ENCODE data around the gene HDAC7. TPM values are rescaled to one million over a fixed set of nuclear protein-coding genes. Genes with fewer than 3 reads are reported as not detected.
A peak's percentile ranks its signal among the peaks of the same experiment; 100 is the strongest.

HDAC7 gene
- total and polyA plus RNA-seq, 2 of the 13 experiments (the other 11 are each of a cell fraction or from before 2014, with no cell fraction given): 4.6 to 10.8 TPM

DNA sequence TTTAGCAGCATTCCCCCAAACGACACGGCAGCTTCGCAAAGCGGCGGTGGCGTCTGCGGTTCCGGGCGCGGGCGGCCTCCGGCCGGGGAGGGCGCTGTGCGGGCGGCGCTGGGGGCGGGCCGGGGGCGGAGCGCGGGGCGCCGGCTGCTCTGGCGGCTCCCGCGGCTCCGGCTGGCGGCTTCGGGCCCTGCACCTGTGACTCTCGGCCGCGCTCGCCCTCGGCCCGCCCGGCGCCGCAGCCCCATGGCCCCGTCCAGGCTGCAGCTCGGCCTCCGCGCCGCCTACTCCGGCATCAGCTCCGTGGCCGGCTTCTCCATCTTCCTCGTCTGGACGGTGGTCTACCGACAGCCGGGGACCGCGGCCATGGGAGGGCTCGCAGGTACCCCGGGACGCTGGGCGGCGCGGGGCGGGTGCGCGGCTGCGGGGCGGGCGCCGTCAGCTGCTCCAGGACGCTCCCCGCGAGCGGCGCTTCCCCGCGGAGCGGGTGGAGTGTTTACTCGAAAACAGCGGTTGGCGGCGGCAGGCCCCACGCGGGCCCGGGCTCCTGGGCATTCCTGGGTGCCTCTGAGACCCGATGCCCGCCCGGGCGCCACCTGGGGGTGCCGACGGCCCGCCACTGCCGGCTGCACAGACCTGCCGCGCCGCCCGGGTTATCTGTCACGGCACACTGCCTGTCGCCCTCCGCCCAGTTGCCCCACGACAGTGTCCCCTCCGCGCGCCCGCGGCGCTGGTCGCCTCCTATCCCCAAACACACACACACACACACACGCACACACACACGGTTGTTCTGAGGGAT, 46.4 kb downstream of the HDAC7 start, which contains the start of gene SLC48A1:
Gene SLC48A1, plus strand, starts transcription at position 177 of the 796 bp plus-strand sequence. Its CDS starts 67 bp downstream, at position 244.
- 0% methylated on average over 12 of the region's 106 CpGs for WGBS (ENCODE audit: low lambda C conversion rate)
- ChIA-PET CTCF (ENCODE audit: low intra/inter-chr PET ratio, low total read pairs) (interaction anchor here (1.1 kb wide), 1 partner anchor 56 kb away, joined by 4 read pairs; no protein-coding TSS in a partner anchor), POLR2A (interaction anchor here (1.0 to 1.6 kb wide), 2 partner anchors 15 to 48 kb away, joined by 3 to 6 read pairs; partner anchors contain the start of gene RAPGEF3)
- Histone ChIP-seq H2AFZ (ENCODE audit: low read length) (no peak within 1 kb of the TSS), H3K4me2 (ENCODE audit: low read depth, low read length) (peak within 1 kb of the TSS; percentile 96), H3K9me3 (ENCODE audit: low read length) (no peaks in the 10 kb centered on the region), H3K4me3 (replicated peaks in 1 of 3; ENCODE audit: insufficient read depth in 1 of 3, low read depth in 2 of 3, low read length in 3 of 3) (peak within 1 kb of the TSS; percentile 71 to 81 (median 76)), H3K36me3 (replicated peaks in 1 of 2; ENCODE audit: control insufficient read depth in 1 of 2, insufficient read depth in 2 of 2, low read length in 2 of 2) (no peaks in the 10 kb centered on the region), H3K27ac (ENCODE audit: extremely low read length, insufficient read depth, low read length) (no peak within 1 kb of the TSS), H4K20me1 (ENCODE audit: insufficient read depth, low read length) (no peaks in the 10 kb centered on the region), H3K9ac (ENCODE audit: insufficient read depth, low read depth, low read length) (peak within 1 kb of the TSS; percentile 75), H3K27me3 (ENCODE audit: control insufficient read depth in 1 of 2, insufficient read depth in 2 of 2, low read length in 2 of 2) (peaks cover 3 to 8% of the 10 kb centered on the region in 2 experiments; a peak in 2 of 5 replicates), H3K79me2 (ENCODE audit: insufficient read depth, low read length) (no peaks in the 10 kb centered on the region), H3K4me1 (ENCODE audit: insufficient read depth, low read length) (peaks cover 63% of the 10 kb centered on the region)
- DNase-seq (ENCODE audit: low spot score) (peak; percentile 30), ATAC-seq (peak; percentile 90), FAIRE-seq (no peak)
- intact Hi-C loops (cut with micrococcal nuclease; ENCODE audit: unreplicated experiment): no loop called here
- in situ Hi-C loops (cut with HindIII; ENCODE audit: extremely low pct_ligation_motif_present, low pct_unique_long_range_greater_than_20kb): no loop called here
- no TSS peak for BruUV-seq (replicated peaks)
- TF ChIP-seq, protein P1, sequence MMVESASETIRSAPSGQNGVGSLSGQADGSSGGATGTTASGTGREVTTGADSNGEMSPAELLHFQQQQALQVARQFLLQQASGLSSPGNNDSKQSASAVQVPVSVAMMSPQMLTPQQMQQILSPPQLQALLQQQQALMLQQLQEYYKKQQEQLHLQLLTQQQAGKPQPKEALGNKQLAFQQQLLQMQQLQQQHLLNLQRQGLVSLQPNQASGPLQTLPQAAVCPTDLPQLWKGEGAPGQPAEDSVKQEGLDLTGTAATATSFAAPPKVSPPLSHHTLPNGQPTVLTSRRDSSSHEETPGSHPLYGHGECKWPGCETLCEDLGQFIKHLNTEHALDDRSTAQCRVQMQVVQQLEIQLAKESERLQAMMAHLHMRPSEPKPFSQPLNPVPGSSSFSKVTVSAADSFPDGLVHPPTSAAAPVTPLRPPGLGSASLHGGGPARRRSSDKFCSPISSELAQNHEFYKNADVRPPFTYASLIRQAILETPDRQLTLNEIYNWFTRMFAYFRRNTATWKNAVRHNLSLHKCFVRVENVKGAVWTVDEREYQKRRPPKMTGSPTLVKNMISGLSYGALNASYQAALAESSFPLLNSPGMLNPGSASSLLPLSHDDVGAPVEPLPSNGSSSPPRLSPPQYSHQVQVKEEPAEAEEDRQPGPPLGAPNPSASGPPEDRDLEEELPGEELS (CRISPR knock-in tag; IDR thresholded peaks at IDR 0.05): no peak
- no peak for TF ChIP-seq ZC3H13 (CRISPR knock-in tag; IDR thresholded peaks at IDR 0.05)
- no peak for TF ChIP-seq MBNL3 (CRISPR knock-in tag; conservative IDR thresholded peaks at IDR 0.05)
- no peak for TF ChIP-seq CEBPB (IDR thresholded peaks at IDR 0.05; ENCODE audit: borderline replicate concordance, low read depth, low read length)
- TF ChIP-seq, protein P2, sequence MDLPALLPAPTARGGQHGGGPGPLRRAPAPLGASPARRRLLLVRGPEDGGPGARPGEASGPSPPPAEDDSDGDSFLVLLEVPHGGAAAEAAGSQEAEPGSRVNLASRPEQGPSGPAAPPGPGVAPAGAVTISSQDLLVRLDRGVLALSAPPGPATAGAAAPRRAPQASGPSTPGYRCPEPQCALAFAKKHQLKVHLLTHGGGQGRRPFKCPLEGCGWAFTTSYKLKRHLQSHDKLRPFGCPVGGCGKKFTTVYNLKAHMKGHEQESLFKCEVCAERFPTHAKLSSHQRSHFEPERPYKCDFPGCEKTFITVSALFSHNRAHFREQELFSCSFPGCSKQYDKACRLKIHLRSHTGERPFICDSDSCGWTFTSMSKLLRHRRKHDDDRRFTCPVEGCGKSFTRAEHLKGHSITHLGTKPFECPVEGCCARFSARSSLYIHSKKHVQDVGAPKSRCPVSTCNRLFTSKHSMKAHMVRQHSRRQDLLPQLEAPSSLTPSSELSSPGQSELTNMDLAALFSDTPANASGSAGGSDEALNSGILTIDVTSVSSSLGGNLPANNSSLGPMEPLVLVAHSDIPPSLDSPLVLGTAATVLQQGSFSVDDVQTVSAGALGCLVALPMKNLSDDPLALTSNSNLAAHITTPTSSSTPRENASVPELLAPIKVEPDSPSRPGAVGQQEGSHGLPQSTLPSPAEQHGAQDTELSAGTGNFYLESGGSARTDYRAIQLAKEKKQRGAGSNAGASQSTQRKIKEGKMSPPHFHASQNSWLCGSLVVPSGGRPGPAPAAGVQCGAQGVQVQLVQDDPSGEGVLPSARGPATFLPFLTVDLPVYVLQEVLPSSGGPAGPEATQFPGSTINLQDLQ (CRISPR knock-in tag; IDR thresholded peaks at IDR 0.05): no peak
- TF ChIP-seq SCMH1 (CRISPR knock-in tag; IDR thresholded peaks at IDR 0.05; ENCODE audit: borderline replicate concordance): no peak
- TF ChIP-seq SMAD9 (CRISPR knock-in tag; IDR thresholded peaks at IDR 0.05): no peak
- TF ChIP-seq, protein P3, sequence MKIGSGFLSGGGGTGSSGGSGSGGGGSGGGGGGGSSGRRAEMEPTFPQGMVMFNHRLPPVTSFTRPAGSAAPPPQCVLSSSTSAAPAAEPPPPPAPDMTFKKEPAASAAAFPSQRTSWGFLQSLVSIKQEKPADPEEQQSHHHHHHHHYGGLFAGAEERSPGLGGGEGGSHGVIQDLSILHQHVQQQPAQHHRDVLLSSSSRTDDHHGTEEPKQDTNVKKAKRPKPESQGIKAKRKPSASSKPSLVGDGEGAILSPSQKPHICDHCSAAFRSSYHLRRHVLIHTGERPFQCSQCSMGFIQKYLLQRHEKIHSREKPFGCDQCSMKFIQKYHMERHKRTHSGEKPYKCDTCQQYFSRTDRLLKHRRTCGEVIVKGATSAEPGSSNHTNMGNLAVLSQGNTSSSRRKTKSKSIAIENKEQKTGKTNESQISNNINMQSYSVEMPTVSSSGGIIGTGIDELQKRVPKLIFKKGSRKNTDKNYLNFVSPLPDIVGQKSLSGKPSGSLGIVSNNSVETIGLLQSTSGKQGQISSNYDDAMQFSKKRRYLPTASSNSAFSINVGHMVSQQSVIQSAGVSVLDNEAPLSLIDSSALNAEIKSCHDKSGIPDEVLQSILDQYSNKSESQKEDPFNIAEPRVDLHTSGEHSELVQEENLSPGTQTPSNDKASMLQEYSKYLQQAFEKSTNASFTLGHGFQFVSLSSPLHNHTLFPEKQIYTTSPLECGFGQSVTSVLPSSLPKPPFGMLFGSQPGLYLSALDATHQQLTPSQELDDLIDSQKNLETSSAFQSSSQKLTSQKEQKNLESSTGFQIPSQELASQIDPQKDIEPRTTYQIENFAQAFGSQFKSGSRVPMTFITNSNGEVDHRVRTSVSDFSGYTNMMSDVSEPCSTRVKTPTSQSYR (CRISPR knock-in tag; IDR thresholded peaks at IDR 0.05; ENCODE audit: borderline replicate concordance): no peak
- TF ChIP-seq ZNF550 (CRISPR knock-in tag; IDR thresholded peaks at IDR 0.05; ENCODE audit: borderline replicate concordance): no peak
- TF ChIP-seq UBTF (CRISPR knock-in tag; IDR thresholded peaks at IDR 0.05): peak; percentile 85; the same call in 1 of the 2 replicates
- no peak for TF ChIP-seq KMT2B (CRISPR knock-in tag; IDR thresholded peaks at IDR 0.05)
- TF ChIP-seq MED1 (CRISPR knock-in tag; IDR thresholded peaks at IDR 0.05): no peak
- peak; percentile 49; the same call in 1 of the 2 replicates for TF ChIP-seq KLF6 (CRISPR knock-in tag; IDR thresholded peaks at IDR 0.05)

Measured in HepG2 (cell line).